ENCODE measurements around the gene ERCC6L2.

ERCC6L2 gene

DNA sequence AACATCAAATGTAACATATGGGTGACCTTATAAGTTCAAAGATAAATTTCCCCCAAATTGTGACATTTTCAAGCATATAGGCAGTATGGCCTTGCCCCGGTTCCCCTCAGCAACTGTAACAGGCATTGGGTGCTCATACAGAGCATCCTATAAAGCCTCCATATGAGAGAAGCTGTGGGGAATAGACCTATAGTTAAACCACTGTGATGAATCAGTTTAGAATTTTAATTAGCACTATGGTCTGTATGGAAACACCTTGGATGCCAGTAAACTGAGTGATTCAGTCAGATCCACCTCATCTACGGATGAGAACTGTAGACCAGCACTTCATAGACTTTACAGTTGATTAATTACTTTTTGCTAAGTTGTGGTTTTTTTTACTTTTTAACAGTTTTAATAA is 79.4 kb downstream of the ERCC6L2 start:
- no peak for DNase-seq
- in situ Hi-C loops (cut with HindIII; ENCODE audit: low pct_ligation_motif_present, low pct_unique_long_range_greater_than_20kb, low sequenced_read_pairs): no loop called here

DNA sequence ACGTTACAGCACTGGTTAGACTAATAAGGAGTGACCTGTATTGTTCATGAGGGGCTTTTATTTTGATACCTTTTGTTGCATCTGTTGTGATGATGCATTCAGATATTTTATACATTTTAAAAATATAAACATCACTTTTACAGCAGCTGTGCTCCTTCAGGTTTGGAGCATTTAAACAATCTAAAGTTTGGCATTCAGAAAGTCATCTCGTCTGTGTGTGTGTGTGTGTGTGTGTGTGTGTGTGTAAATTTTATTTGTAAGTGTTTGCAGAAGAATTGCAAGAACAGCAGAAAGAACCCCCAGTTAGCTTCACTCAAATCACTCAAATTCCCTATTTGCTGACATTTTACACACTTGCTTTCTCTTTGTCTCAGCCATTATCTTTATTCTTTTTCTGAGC is 87.4 kb downstream of the ERCC6L2 start:
- in situ Hi-C loops (cut with HindIII; ENCODE audit: low pct_ligation_motif_present, low pct_unique_long_range_greater_than_20kb, low sequenced_read_pairs): no loop called here
- no peak for DNase-seq

DNA sequence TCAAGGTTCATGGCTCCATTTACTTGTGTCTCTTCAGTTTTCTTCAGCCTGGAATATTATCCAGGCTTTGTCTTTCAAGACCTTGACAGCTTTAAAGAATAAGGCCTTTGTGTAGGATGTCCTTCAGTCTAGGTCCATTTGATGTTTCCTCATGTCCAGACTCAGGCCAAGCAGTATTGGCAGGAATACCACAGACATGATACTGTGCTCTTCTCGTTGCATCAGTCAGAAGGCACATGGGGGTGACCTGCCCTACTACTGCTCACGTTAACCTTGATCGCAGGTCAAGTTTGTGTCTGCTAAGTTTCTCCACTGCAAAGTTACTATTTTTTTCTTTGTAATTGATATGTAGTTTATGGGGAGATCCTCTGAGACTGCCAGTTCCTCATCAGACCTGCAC is 88.2 kb downstream of the ERCC6L2 start:
- in situ Hi-C loops (cut with HindIII; ENCODE audit: low pct_ligation_motif_present, low pct_unique_long_range_greater_than_20kb, low sequenced_read_pairs): no loop called here
- no peak for DNase-seq

DNA sequence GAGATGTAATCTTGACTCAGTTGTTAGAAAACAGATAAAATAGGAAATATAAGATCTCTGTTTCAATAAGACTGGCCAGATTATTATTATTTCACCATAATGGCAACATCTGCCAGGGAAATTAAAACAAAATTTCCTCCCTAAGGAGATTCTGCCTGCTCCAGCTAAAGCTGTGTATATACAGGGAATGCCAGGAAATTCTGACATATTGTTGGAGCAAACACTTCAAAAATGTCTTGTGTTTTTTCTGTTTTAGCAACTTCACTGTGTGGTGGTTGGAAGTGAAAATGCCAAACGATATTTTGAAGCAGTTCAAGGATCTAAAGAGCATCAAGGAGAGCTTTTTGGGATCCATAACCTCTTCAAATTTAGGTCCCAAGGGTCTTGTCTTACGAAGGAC is 90.8 kb downstream of the ERCC6L2 start:
- in situ Hi-C loops (cut with HindIII; ENCODE audit: low pct_ligation_motif_present, low pct_unique_long_range_greater_than_20kb, low sequenced_read_pairs): no loop called here

DNA sequence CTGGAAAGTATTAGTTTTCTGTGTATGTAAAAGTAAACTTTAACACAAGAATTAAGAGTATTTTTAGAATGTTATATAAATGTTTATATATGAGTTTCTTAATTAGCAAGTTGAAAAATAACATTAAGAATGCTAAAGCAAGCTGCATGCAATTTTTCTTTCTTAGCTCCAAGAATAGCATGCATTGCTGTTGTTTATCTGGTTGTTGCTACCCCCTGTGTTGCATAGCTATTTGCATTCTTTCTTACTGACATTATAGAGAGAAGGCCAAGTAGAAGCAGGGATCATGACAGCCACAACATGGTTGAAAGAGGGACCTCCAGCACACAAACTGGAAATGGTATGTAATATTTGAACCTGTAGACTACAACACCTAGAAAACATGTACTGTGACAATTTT is 94.8 kb downstream of the ERCC6L2 start:
- in situ Hi-C loops (cut with HindIII; ENCODE audit: low pct_ligation_motif_present, low pct_unique_long_range_greater_than_20kb, low sequenced_read_pairs): no loop called here
- DNase-seq: no peak

More for the DNA sequence above, 90.8 kb downstream of the ERCC6L2 start:
- DNase-seq: no peak

DNA sequence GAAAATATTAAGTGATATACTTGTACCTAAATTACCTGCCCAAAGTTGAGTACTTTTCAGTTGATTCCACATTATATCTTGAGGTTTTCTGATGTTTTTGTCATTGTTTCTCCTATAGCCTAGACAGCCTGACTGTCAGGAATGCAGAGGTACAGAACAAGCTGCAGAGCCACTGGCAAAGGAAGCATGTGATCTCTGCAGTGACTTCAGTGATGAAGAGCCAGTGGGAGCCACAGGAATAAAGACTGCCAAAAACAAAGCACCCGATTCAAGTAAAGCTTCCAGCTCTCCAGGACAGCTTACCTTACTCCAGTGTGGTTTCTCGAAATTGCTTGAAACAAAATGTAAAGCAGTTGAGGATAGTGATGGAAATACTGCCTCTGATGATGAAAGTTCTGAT is 96.3 kb downstream of the ERCC6L2 start:
- no peak for DNase-seq
- in situ Hi-C loops (cut with HindIII; ENCODE audit: low pct_ligation_motif_present, low pct_unique_long_range_greater_than_20kb, low sequenced_read_pairs): no loop called here

DNA sequence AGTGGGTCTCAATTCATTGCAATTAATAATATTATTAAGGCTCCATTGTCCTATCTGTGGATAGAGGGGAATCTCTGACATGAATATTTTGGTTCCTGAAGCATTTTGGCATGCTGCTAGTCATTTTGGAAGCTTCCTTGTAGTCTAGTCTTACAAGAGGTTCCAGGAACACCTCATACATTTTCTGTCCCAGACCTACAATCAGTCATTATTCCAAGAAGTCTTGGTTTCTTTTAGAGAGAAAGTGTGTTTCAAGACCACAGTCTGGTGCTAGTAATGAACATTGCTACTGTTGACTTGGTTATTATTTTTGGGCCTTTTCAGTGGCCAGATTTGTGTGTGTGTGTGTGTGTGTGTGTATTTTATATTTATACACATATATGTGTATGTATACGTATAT is 98.9 kb downstream of the ERCC6L2 start:
- in situ Hi-C loops (cut with HindIII; ENCODE audit: low pct_ligation_motif_present, low pct_unique_long_range_greater_than_20kb, low sequenced_read_pairs): no loop called here
- no peak for DNase-seq

DNA sequence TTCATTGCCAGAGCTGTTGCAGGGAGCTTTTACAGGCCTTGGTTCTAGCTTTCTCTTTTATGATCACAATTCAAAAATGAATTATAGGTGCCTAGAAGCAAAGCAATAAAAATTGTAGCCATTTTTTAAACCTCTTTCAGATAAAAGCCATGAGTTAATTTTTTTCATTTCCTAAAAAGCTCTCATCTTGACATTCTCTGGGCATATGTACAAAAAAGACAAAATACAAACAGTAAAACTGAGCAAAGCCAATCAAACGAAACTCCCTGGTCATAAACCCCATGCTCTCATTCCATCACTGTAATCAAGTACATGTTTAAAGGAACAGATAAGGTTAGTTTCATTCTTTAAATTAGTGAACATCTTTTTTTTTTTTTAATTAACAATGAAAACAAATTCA is 101.9 kb downstream of the ERCC6L2 start:
- no peak for DNase-seq
- in situ Hi-C loops (cut with HindIII; ENCODE audit: low pct_ligation_motif_present, low pct_unique_long_range_greater_than_20kb, low sequenced_read_pairs): no loop called here

DNA sequence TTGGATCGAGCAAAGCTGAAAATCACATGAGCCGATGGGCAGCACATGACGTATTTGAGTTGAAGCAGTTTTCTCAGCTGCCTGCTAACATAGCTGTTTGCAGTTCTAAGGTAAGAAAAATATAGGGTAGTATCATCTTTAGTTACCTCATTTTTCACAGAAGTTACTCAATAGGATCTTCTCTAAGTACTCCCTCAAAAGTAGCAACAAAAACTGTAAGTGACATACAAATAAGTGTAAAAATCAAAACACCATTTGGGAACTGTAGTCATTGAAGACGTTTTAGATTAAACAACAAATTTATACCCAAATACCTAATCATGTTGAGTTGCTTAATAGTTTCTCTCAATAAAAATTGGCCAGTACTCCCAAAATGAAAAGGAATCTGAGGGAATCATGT is 102.6 kb downstream of the ERCC6L2 start:
- in situ Hi-C loops (cut with HindIII; ENCODE audit: low pct_ligation_motif_present, low pct_unique_long_range_greater_than_20kb, low sequenced_read_pairs): no loop called here
- no peak for DNase-seq

DNA sequence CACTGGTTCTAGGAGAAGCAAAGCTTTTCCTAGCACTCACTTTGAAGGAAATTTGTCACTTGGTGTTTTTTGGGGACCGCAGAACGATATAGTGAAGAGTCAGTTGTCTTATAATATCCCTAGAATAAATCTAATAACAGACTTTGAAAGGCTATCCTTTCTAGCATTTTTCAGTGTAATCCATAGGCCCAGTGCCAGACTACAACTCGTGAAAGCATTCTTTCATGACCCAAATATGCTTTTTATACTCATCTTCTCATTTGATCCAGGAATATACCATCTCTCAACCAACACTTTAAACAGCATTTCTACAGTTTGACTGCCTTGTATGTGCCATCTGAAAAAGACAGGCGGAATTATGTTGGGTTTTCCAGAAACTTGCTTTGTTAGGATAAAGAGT is 104.0 kb downstream of the ERCC6L2 start:
- in situ Hi-C loops (cut with HindIII; ENCODE audit: low pct_ligation_motif_present, low pct_unique_long_range_greater_than_20kb, low sequenced_read_pairs): no loop called here
- DNase-seq: no peak

DNA sequence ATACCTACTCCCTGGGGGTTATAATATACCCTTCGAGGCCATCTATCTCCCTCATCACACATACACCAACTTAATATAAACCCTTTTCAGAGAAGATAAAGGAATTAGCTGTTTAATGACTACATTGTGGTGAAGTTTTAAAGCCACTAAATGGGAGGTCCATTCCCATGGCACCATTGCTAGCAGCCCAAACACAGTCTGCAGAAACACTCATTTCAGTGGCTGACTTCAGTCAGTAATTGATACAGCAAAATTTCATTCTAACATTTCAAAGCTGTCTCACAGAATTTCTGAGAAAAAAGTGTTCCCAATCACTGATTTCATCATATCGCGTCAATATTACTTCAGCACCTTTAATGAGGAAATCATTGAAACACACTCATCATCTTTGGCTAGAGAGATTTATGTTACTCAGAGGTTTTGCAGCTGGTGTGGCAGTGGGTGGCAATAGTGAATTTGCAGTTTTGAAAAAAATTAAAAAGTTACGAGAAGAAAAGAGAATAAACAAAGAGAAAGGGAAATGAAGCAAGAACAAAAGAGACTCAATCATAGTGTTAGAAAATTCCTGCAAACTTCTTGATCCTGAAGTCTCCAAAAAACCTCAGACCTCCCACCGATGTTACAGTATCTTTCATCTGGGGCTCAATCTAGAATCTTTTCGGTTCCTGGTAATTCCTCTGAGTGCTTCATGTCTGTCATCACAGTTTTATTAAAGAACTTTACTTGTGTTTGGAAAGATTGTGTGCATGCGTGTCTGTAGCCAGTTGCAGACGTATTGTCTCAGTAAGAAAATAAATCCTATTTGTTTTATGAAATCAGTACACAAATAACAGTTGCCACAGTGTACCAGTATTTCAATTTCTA is 105.0 kb downstream of the ERCC6L2 start:
- no peak for DNase-seq
- in situ Hi-C loops (cut with HindIII; ENCODE audit: low pct_ligation_motif_present, low pct_unique_long_range_greater_than_20kb, low sequenced_read_pairs): no loop called here

DNA sequence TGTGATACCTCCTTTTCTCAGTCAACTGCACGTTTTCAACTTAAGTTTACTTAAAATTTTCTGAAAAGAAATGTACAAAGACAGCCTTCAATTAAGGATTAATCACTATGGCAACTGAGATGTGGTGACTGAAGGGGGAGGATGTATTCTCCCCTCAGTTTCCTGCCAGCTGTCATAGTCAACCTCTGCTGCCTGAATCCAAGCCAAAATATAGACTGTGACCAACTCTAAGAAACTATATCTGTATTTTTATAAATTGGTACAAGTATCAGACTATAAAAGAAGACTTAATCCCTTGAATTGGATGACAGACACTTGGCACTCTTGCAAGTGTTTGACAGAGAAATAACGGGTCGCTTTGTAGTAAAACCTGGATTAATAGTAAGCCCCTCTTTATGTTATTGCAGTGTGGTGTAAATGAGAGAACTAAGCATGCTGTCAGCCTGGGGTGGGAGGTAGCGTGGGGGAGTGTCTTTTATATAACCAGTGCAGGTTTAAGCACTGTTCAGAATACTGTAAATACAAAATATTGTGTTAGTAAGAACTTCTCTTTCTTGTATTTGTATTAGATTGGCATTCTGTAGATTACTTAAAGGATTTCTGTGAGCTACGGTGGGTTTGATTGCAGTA is 106.4 kb downstream of the ERCC6L2 start:
- in situ Hi-C loops (cut with HindIII; ENCODE audit: low pct_ligation_motif_present, low pct_unique_long_range_greater_than_20kb, low sequenced_read_pairs): no loop called here
- no peak for DNase-seq

DNA sequence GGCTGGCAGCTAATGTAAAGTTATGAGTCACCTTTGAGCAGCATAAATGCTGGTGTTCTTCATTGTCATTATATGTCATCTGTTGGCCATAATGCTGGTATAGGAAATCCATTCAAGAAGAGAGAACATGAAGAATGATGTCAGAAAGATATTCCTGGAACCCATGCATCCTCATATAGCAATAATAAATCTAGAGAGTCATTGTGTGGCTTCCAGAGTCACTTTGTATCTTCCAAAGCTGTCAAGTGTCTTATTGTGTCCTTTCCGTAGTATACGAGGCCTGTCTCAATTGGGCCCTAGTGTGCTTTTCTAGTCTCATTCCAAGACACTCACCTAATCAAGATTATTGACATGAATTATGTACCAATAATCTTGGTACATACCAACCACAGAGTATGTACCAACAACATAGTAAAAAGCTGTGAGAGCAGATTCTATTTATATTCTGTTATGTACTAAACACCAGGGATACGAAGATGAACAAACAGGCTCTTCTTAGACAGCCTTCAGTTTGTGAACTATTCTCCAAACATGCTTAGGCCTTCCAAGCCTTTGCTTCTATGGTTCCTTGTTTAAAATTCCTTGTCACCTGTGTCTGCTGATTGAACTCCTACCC is 110.1 kb downstream of the ERCC6L2 start:
- no peak for DNase-seq
- in situ Hi-C loops (cut with HindIII; ENCODE audit: low pct_ligation_motif_present, low pct_unique_long_range_greater_than_20kb, low sequenced_read_pairs): no loop called here

DNA sequence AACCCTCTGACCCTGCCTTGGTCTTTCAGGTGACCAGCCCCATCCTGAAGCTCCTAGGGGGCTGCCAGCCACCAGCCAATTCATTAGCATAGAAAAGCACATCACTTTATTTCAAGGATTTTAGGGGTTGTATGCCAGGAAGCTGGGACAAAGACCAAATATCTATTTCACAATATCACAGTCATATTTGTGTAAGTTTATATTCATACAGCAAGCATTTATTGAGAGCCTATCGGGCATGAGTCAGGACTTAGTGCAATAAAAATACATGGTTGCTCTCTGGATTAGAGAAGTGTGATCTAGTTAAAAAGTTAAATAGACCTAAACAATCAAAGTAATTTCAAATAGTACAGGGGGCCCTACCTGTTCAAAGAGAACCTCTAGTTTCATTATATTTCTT is 113.8 kb downstream of the ERCC6L2 start:
- in situ Hi-C loops (cut with HindIII; ENCODE audit: low pct_ligation_motif_present, low pct_unique_long_range_greater_than_20kb, low sequenced_read_pairs): no loop called here

DNA sequence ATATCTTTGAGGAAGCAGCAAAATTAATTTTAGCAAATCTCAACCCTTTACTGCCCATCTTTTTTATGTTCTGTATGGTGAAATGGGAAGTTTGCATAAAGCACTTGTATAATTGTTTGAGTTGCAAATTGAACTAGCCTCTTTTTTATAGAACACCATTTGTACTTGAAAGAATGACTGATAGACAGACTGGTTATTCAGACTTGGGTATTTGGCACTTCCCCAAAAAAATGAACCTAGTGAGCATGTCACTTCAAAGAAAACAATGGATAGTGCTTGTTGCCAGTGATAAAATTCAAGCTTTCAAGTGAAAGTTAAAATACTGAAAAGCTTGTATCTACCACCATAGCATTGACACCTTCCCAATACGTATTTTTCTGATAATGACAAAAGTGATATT is 115.8 kb downstream of the ERCC6L2 start:
- DNase-seq: no peak
- in situ Hi-C loops (cut with HindIII; ENCODE audit: low pct_ligation_motif_present, low pct_unique_long_range_greater_than_20kb, low sequenced_read_pairs): no loop called here

More for the DNA sequence above, 113.8 kb downstream of the ERCC6L2 start:
- DNase-seq: no peak

DNA sequence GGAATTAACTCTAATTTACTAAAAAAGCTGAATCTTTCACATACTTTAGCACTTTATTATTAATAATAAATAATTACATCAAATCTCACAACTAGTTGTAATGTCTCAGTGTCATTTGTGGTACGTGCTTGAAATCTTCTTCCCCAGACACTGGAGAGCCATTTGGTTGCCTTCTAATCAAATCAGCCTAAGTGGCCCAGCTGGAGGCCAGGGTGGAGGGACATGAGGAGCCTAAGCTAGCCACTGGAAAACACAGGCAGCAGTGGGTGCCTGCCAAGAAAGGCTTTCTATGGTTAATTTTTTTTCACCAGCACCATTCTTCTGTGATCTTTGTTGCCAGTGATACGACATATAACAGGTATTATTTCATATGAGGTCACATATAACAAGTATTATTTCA is 117.0 kb downstream of the ERCC6L2 start:
- no peak for DNase-seq
- in situ Hi-C loops (cut with HindIII; ENCODE audit: low pct_ligation_motif_present, low pct_unique_long_range_greater_than_20kb, low sequenced_read_pairs): no loop called here

DNA sequence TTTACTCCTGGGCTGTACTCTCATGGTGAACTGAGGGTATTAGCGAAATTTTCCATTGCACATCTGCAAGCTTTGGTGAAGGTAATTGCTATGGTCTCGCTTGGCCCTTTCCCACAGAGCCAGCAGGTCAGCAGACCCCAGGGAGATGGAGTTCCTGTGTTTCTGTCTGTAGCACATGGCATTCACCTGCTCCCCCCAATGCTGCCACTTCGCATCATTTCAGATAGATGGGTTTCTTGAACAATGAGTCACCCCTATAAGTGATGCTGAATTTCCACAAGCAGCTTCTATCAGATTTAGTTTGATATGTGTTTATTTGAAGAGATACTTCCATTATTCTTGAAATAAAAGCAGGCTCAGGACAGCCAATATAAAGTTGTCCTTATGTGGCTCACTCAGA is 117.8 kb downstream of the ERCC6L2 start:
- no peak for DNase-seq
- in situ Hi-C loops (cut with HindIII; ENCODE audit: low pct_ligation_motif_present, low pct_unique_long_range_greater_than_20kb, low sequenced_read_pairs): no loop called here

DNA sequence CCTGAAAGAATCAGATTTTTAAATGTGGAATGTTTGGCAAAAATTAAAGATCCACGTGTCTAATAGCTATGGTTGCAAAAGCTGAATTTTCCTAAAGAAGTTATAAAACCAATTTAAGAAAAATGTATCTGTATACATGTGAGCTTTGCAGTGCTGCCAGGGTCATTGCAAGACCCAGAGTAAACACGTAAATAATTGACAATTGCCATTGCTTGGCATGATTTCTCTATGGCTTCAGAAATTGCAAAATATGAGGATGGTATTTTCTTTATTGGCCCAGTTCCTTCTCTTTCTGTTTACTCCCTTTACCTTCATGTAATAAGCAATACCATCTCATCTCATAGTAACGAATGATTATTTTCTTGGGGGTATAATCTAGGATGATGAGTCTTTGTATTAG is 123.9 kb downstream of the ERCC6L2 start:
- no peak for DNase-seq
- in situ Hi-C loops (cut with HindIII; ENCODE audit: low pct_ligation_motif_present, low pct_unique_long_range_greater_than_20kb, low sequenced_read_pairs): no loop called here

DNA sequence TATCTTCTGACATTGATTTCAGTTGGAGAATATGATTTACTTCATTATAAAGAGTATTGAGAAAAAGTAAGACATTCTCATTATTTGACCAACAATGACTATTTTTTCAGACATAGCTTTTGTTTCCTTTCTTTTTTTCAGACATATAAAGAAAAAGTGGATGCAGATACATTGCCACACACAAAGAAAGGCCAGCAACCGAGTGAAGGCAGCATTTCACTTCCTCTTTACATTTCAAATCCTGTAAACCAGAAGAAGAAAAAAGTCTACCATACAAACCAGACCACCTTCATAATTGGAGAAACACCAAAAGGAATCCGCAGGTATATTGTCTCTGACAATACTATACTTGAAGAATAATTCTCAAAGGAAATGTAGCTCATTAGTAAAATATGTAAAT is 128.9 kb downstream of the ERCC6L2 start:
- in situ Hi-C loops (cut with HindIII; ENCODE audit: low pct_ligation_motif_present, low pct_unique_long_range_greater_than_20kb, low sequenced_read_pairs): no loop called here
- DNase-seq: no peak

Data from ACHN (cell line).